Neural crest cell (in vitro differentiated cells): ENCODE results near the gene PRSS37. TPM values are rescaled to one million over a fixed set of nuclear protein-coding genes. Genes with fewer than 3 reads are reported as not detected.

ENCODE experiments used
- DNase-seq: peaks from one replicate; pipeline ENCODE4 v3.0.0; 2021; ENCODE audit warnings: low read depth, mixed read lengths, low spot score
- H3K27ac Mint-ChIP-seq: one replicate; pipeline ENCODE4 v1.8.0; 2021; ENCODE audit warnings: mild to moderate bottlenecking, mixed read lengths; ENCODE audit not compliant: unreplicated experiment
- H3K27me3 Mint-ChIP-seq: 2 replicates; pipeline ENCODE4 v1.8.0; 2021; ENCODE audit warnings: low read depth, mild to moderate bottlenecking, mixed read lengths
- H3K36me3 Mint-ChIP-seq: 2 replicates; pipeline ENCODE4 v1.8.0; 2021; ENCODE audit warnings: low read depth, mild to moderate bottlenecking, mixed read lengths
- H3K4me1 Mint-ChIP-seq: 2 replicates; pipeline ENCODE4 v1.8.0; 2021; ENCODE audit warnings: mixed read lengths
- H3K4me3 Mint-ChIP-seq: one replicate; pipeline ENCODE4 v1.8.0; 2021; ENCODE audit warnings: mild to moderate bottlenecking, mixed read lengths
- H3K9me3 Mint-ChIP-seq: 2 replicates; pipeline ENCODE4 v1.8.0; 2021; ENCODE audit warnings: mixed read lengths
- CTCF ChIP-seq: fragments of 200-600 bp; sonication (generic); conservative IDR thresholded peaks from 2 replicates; pipeline ENCODE4 v1.5.0; 2021; ENCODE audit warnings: antibody characterized with exemption, mild to moderate bottlenecking
- total RNA-seq: library from RNA; stranded (reverse); gene quantifications from 2 replicates; pipeline ENCODE4 v1.2.1, GENCODE V29; 2021

The PRSS37 gene
- total RNA-seq, 1 donor from 2014 or later = not detected

- no peak for TF ChIP-seq CTCF
- H3K27me3 Mint-ChIP-seq = no peaks in the 10 kb centered on the region
- no peak for DNase-seq
- H3K4me1 Mint-ChIP-seq = no peaks in the 10 kb centered on the region
- H3K9me3 Mint-ChIP-seq = no peaks in the 10 kb centered on the region
- H3K4me3 Mint-ChIP-seq = no peak overlapping the region
- H3K36me3 Mint-ChIP-seq = no peaks in the 10 kb centered on the region
- H3K27ac Mint-ChIP-seq = no peak overlapping the region
Measured at GRCh38 chr7:141876371-141876770, 35.1 kb upstream of the PRSS37 start.

GRCh38 chr7:141875453-141875852 lies 34.2 kb upstream of the PRSS37 start:
- Mint-ChIP-seq H3K27me3 (no peaks in the 10 kb centered on the region), H3K4me3 (no peak overlapping the region), H3K36me3 (no peaks in the 10 kb centered on the region), H3K4me1 (no peaks in the 10 kb centered on the region), H3K9me3 (peaks cover under 1% of the 10 kb centered on the region), H3K27ac (no peak overlapping the region)
- no peak for DNase-seq
- no peak for TF ChIP-seq CTCF

GRCh38 chr7:141874787-141875186 lies 33.5 kb upstream of the PRSS37 start:
- no peak for DNase-seq
- H3K4me3 Mint-ChIP-seq = no peak overlapping the region
- H3K9me3 Mint-ChIP-seq = peaks cover 7% of the 10 kb centered on the region
- no peaks in the 10 kb centered on the region for H3K27me3 Mint-ChIP-seq
- no peak overlapping the region for H3K27ac Mint-ChIP-seq
- H3K4me1 Mint-ChIP-seq = no peaks in the 10 kb centered on the region
- no peak for TF ChIP-seq CTCF
- H3K36me3 Mint-ChIP-seq = no peaks in the 10 kb centered on the region

- H3K4me3 Mint-ChIP-seq = no peak overlapping the region
- H3K27ac Mint-ChIP-seq = no peak overlapping the region
- peaks cover 4% of the 10 kb centered on the region for H3K27me3 Mint-ChIP-seq
- no peak for TF ChIP-seq CTCF
- no peaks in the 10 kb centered on the region for H3K4me1 Mint-ChIP-seq
- DNase-seq = no peak
- no peaks in the 10 kb centered on the region for H3K36me3 Mint-ChIP-seq
- peaks cover 9% of the 10 kb centered on the region for H3K9me3 Mint-ChIP-seq
Measured at GRCh38 chr7:141872931-141873330, 31.6 kb upstream of the PRSS37 start.

GRCh38 chr7:141866974-141867373 lies 25.7 kb upstream of the PRSS37 start:
- TF ChIP-seq CTCF = no peak

More at GRCh38 chr7:141866974-141867373, 25.7 kb upstream of the PRSS37 start:
- peaks cover 4% of the 10 kb centered on the region for H3K27me3 Mint-ChIP-seq
- H3K4me3 Mint-ChIP-seq = no peak overlapping the region
- H3K27ac Mint-ChIP-seq = no peak overlapping the region
- peaks cover 9% of the 10 kb centered on the region for H3K9me3 Mint-ChIP-seq
- DNase-seq = no peak
- no peaks in the 10 kb centered on the region for H3K4me1 Mint-ChIP-seq
- H3K36me3 Mint-ChIP-seq = no peaks in the 10 kb centered on the region
